NCI-H2227 treated with DMSO at 0.1 percent for 48 hours (cell line): Measurements from ENCODE around the gene RIMKLB.
"Not testable (repeated sequence)": the region's sequence is repeated elsewhere in the genome, so short reads cannot be mapped to it uniquely, and the experiment has no call there.

Experiments used
- DNase-seq: peaks from one replicate; lab custom pipeline; 2025; lab: John Stamatoyannopoulos, UW

The RIMKLB gene

GRCh38 chr12:8819666-8819980 is 121.8 kb downstream of the RIMKLB start:
- no peak for DNase-seq

GRCh38 chr12:8820676-8821407 is 123.1 kb downstream of the RIMKLB start:
- DNase-seq = not testable (repeated sequence)

- DNase-seq = no peak
These were observed 123.8 kb downstream of the RIMKLB start for GRCh38 chr12:8821591-8821990.

DNA sequence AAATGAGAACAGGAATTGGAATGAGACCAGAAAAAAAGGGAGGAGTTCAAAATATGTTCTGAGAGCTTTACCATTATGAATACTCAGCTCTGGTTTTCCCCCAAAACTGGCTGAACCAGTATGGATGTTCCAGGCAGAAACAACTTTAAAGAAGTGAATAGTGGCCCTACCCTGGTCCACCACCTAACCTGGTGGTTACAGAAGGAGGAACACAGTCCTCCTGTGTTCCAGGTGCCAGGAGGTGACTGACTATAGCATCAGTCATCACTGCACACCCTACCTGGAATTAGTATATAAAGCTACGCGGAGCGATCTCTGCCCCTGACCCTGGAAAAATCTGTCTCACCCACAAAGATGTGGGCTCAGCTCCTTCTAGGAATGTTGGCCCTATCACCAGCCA is 124.5 kb downstream of the RIMKLB start, which contains the start of gene A2ML1:
Gene A2ML1 (plus strand): TSS at position 324 of the 400 bp plus-strand sequence. CDS start 31 bp downstream, at position 355.
- DNase-seq = no peak

- no peak for DNase-seq
These were observed 125.9 kb downstream of the RIMKLB start for GRCh38 chr12:8823565-8824300.

DNA sequence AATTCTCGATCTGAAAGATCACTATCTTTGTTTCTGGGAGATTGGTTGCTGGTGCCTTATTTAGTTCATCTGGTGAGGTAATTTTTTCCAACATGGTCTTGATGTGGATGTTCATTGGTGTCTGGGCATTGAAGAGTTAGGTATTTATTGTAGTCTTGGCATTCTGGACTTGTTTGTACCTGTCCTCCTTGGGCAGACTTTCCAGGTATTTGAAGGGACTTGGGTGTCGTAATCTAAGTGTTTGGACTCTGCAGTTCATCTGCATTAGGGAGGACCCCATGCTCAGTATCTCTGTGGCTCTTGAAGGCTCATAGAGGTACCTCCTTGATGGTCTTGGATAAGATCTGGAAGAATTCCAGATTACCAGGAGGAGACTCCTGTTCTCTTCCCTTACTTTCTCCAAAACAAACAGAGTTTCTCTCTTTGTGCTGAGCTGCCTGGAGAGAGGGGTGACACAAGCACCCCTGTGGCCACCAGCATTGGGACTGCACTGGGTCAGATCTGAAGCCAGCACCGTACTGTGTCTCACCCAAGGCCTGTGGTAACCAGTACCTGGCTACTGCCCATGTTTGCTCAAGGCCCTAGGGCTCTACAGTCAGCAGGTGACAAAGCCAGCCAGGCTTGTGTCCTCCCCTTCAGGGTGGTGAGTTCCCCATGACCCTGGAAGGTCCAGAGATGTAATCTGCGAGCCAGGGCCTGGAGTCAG is 129.9 kb downstream of the RIMKLB start:
- DNase-seq = no peak

- DNase-seq = no peak
These were observed 130.7 kb downstream of the RIMKLB start for GRCh38 chr12:8828257-8829124.

GRCh38 chr12:8829125-8829518 is 131.3 kb downstream of the RIMKLB start:
- no peak for DNase-seq

DNA sequence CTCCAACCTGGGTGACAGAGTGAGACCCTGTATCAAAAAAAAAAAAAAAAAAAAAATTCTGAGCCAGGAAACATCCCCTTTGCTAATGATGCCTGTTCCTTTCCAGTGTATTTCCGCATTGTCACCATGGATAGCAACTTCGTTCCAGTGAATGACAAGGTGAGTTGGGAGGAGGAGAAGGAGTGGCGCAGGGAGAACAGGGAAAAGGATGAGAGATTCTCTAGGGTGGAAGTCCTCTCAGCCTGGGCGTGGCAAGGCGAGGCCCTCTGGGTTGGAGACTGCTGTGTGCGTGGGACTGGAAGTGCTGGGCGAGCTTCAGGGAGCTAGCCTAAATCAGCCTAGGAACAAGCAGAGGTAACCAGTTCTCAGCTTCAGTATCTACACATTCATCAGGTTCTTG is 131.8 kb downstream of the RIMKLB start:
- DNase-seq = no peak

- no peak for DNase-seq
These were observed 133.3 kb downstream of the RIMKLB start for GRCh38 chr12:8831116-8831515.

GRCh38 chr12:8832500-8832899 is 134.7 kb downstream of the RIMKLB start:
- no peak for DNase-seq
